IPS-NIHi7 (cell line): ENCODE data around the gene KRTAP5-9.
"Not testable (repeated sequence)": the region's sequence is repeated elsewhere in the genome, so short reads cannot be mapped to it uniquely, and the experiment has no call there.

Source experiments
- DNase-seq: peaks from one replicate; pipeline ENCODE4 v3.0.0; 2012; ENCODE audit warnings: mixed read lengths; ENCODE audit errors: extremely low spot score

KRTAP5-9 gene, protein sequence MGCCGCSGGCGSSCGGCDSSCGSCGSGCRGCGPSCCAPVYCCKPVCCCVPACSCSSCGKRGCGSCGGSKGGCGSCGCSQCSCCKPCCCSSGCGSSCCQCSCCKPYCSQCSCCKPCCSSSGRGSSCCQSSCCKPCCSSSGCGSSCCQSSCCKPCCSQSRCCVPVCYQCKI

GRCh38 chr11:71548120-71548519, at the start of gene KRTAP5-9:
Gene KRTAP5-9, plus strand, starts transcription at chr11:71548420. Its CDS starts 238 bp downstream, at chr11:71548658.
- no peak for DNase-seq

GRCh38 chr11:71499125-71499524, 49.1 kb upstream of the KRTAP5-9 start:
- no peak for DNase-seq

DNA sequence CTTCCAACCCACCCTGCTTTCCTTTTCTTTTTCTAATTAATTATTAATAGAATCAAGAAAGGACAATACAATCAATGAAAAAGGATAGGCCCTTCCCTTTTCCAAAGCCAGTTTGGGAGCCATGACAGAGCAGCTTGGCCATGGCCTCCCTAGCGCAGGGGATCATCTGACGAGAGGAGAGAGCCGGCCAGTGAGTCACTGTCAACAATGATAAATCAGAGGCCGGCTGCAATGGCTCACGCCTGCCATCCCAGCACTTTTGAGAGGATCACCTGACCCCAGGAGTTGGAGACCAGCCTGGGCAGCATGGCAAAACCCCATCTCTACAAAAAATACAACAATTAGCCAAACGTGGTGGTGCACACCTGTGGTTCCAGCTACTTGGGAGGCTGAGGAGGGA, 48.7 kb upstream of the KRTAP5-9 start:
- DNase-seq = no peak

DNA sequence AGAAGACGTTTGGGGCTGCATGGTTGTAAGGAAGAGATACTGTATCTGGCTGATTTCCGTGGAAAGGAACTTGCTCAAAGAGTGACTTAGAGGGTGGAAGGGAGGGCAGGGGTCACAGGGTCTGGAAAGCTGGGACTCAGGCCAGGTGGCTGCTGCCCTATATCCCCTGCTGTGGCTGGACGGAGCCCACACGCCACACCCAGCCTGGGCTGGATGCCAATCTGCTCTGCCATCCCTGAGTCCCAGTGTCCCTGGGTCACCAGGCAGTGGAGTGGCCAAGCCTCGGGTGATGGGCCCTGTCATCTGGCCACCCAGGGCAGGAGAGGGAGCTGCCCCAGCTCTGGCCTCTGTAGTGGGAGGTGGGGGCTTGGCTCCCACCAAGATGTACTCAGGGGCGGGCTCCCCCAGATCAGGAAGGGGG, 47.6 kb upstream of the KRTAP5-9 start:
- DNase-seq = no peak

- DNase-seq = no peak
Measured at GRCh38 chr11:71501071-71501985, 46.9 kb upstream of the KRTAP5-9 start.

GRCh38 chr11:71502026-71502425, 46.2 kb upstream of the KRTAP5-9 start:
- no peak for DNase-seq

GRCh38 chr11:71502871-71503435, 45.3 kb upstream of the KRTAP5-9 start:
- no peak for DNase-seq

GRCh38 chr11:71504531-71504930, 43.7 kb upstream of the KRTAP5-9 start:
- peak; percentile 41 for DNase-seq

DNA sequence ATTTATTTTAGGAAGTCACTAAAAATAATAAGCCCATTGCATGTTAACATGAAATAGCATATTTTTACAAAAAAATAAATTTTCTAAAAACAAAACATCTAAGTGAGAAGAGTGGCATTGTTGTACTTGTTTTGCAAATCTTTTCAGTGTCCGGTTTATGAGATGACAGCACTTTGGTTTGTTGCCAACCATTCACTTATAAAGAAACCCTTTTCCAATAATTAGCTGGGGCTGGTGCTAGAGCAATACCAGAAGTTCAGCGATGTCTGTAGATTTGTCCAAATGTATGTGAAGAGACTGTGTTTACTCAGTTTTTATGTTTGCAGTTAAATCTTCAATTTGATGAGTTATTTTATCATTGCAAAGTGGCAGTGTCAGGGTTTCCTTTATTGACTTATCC, 43.2 kb upstream of the KRTAP5-9 start:
- DNase-seq = no peak

GRCh38 chr11:71505781-71506180, 42.4 kb upstream of the KRTAP5-9 start:
- DNase-seq = no peak

DNA sequence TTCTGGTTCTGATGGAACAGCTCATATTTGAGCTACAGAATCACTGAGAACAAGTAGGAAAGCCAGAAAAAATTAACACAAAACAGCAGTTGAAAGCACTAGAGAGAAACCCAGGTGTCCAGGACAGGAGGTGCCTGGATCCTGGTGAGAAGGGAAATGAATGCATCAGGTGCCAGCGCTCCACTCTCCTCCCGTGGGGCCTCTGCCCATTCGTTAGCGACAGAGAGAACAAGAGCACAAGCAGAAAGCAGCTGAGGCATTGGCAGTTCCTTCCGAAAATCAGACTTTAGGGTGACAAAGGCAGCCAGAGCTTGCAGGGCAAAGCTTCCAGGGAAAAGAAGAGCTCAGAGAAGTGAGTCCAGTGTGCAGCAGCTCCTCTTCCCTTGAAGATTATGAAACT, 41.1 kb upstream of the KRTAP5-9 start:
- no peak for DNase-seq

DNA sequence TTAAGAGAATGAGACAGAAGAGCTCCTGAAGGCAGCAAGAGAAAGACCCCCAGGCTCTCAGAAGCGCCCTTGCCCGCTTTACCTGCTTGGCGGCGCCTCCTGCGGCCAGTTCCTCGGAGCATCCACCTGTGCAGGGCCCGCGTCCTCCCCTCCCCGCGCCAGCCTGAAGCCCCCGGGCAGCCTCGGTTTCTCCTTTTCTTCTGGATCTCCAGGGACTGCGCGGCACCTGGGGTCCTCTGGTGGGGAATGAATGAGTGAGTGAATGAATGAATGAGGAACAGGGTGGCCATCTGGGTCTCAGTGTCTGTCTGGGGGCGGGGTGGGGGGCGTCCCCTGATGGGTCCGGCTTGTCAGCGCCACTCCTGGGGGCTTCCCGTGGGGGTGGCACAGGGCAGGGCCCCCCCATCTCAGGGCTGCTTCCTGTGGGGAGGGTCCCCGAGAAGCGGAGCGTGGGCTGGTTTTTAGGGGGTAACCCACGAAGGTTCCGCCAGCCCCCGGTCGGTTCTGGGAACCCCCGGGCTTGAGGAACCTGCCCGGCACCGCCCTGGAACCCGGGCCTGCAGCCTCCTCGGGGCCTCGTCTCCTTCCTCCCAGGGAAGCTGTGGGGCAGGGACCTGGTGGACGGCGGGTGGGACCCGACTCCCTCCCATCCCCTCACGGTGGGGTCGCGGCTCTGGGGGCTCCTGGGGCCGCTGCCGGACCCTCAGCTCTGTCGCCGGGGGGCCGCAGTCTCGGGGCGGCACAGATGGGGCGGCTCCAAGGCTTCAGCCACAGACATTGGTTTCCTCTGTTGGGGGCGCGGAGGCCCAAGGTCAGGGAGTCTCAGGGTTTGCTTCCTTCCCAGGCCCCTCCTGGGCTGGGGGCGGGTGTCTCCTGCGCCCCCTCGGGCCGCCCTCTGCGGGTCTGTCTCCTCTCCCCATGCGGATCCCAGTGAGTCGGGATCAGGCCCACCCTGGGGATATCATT, 29.4 kb upstream of the KRTAP5-9 start:
- DNase-seq = no peak

GRCh38 chr11:71519546-71519945, 28.7 kb upstream of the KRTAP5-9 start:
- DNase-seq = no peak

DNA sequence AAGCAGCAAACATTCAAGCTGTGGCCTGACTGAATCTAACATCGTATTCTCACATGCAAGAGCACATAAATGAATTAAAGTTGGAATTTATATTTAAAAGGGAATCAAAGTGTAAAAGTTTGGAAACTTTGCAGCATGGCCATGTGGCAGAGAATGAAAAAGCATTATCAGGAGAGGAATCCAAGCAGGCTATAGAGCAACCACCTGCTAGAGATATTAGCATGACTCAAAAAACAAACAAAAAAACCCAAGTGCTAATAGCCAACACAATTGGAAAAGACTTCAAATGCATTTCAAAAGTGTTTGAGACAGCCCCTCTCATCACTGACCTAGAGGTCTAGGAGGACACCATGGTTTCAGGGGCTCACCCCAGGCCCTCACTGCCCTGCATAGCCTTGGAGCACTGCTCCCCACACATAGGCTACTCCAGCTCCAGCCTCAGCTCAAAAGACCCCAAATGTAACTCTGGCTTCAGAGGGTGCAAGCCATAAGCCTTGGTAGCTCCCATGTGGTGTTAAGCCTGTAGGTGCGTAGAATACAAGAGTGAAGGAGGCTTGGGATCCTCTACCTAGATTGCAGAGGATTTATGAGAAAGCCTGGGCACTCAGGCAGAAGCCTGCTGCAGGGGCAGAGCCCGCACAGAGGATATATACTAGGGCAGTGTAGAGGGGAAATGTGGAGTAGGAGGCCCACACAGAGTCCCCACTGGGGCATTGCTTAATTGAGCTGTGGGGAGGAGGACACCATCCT, 22.9 kb upstream of the KRTAP5-9 start:
- no peak for DNase-seq

DNA sequence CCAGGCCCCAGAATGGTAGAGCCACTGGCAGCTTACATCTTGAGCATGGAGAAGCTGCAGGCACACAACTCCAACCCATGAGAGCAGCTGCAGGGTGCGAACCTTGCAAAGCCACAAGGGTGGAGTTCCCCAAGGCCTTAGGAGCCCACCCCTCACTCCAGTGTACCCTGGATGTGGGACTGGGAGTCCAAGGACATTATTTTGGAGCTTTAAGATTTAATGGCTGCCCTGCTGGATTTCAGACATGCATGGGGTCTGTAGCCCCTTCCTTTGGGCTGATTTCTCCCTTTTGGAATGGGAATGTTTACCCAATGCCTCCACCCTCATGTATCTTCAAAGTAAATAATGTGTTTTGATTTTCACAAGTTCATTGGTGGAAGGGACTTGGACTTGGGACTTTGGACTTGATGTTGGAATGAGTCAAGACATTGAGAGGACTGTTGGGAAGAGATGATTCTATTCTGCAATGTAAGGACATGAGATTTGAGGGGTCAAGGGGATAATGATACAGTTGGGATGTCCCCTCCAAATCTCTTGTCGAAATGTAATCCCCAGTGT, 22.2 kb upstream of the KRTAP5-9 start:
- DNase-seq = no peak

GRCh38 chr11:71526796-71527575, 21.2 kb upstream of the KRTAP5-9 start, which contains the start of gene KRTAP5-7:
Gene KRTAP5-7, plus strand, starts transcription at chr11:71527267. Its CDS starts 34 bp downstream, at chr11:71527301.
- not testable (repeated sequence) for DNase-seq

DNA sequence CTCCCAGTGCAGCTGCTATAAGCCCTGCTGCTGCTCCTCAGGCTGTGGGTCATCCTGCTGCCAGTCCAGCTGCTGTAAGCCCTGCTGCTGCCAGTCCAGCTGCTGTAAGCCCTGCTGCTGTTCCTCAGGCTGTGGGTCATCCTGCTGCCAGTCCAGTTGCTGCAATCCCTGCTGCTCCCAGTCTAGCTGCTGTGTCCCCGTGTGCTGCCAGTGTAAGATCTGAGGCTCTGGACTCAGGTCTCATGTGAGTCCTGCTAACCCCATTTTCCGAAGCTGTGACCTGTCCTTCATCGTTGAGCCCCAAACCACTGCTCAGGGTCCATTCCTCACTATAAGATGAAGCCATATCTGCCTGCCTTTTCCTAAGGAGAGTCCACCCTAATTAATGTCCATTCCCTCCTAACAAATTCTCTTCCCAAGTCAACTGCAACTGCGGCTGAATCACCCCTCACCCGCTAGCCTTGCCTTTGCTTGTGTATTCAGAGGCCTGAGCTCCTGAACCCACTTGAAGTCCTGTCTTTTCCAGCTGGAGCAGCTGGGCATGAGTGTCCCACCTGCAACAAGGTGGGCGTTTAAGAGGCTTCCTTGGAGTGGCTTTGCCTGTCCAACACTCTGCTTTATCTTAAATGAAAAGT, 20.5 kb upstream of the KRTAP5-9 start:
- DNase-seq = no peak

DNA sequence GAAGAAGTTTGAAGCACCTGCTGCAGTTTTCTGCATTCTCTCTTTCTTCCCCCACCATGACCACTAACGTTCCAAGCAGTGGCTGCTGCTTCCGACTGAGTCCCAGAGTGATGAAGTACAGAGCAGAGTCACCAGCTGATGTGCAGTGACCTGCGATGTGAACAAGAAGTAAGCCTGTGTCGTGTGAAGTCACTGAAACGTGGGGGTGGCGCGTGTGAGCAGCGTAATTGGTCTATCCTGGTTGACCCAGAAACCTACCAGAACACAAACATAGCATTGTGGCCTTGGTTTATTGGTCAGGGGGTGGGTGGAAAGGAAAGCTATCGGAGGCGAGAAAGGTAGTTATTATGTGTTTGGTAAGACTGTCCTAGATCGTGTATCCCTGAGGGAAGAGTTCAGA, 17.6 kb upstream of the KRTAP5-9 start:
- DNase-seq = no peak

- DNase-seq = no peak
Measured at GRCh38 chr11:71532036-71532610, 16.1 kb upstream of the KRTAP5-9 start.
